HG03558 (cell line): ENCODE results near the gene CHMP5.
A peak's percentile ranks its signal among the peaks of the same experiment; 100 is the strongest.

Source experiments
- ATAC-seq: cut with Tn5 transposase; IDR thresholded peaks from one replicate; pipeline ENCODE4 v1.9.1; 2021; ENCODE audit warnings: moderate number of reproducible peaks; ENCODE audit not compliant: unreplicated experiment; ENCODE audit errors: extremely low read depth

The CHMP5 gene

GRCh38 chr9:33264473-33265177, at the start of gene CHMP5, which contains the start of gene BAG1:
Gene CHMP5 (plus strand): TSS chr9:33265049. CDS start chr9:33265079, 30 bp downstream.
Gene BAG1 (minus strand): TSS chr9:33264708.
- peak; percentile 82 for ATAC-seq

GRCh38 chr9:33220681-33221567, 43.9 kb upstream of the CHMP5 start:
- no peak for ATAC-seq

GRCh38 chr9:33221568-33221884, 43.3 kb upstream of the CHMP5 start:
- no peak for ATAC-seq

- no peak for ATAC-seq
Observed at GRCh38 chr9:33222031-33222430, 42.8 kb upstream of the CHMP5 start.

- ATAC-seq: no peak
Observed at GRCh38 chr9:33223696-33224095, 41.2 kb upstream of the CHMP5 start.

- no peak for ATAC-seq
Observed at GRCh38 chr9:33225319-33226147, 39.3 kb upstream of the CHMP5 start.

GRCh38 chr9:33227008-33227398, 37.8 kb upstream of the CHMP5 start:
- ATAC-seq: peak; percentile 39

GRCh38 chr9:33227741-33228140, 37.1 kb upstream of the CHMP5 start:
- no peak for ATAC-seq

GRCh38 chr9:33228606-33229005, 36.2 kb upstream of the CHMP5 start:
- ATAC-seq: no peak

GRCh38 chr9:33229359-33230114, 35.3 kb upstream of the CHMP5 start:
- ATAC-seq: no peak

GRCh38 chr9:33230756-33231622, 33.9 kb upstream of the CHMP5 start:
- ATAC-seq: no peak

GRCh38 chr9:33231623-33231942, 33.3 kb upstream of the CHMP5 start:
- ATAC-seq: no peak

GRCh38 chr9:33232815-33233214, 32.0 kb upstream of the CHMP5 start:
- ATAC-seq: no peak

- ATAC-seq: no peak
Observed at GRCh38 chr9:33233626-33234342, 31.1 kb upstream of the CHMP5 start.

- ATAC-seq: no peak
Observed at GRCh38 chr9:33234511-33235467, 30.1 kb upstream of the CHMP5 start.

- ATAC-seq: no peak
Observed at GRCh38 chr9:33236571-33236970, 28.3 kb upstream of the CHMP5 start.

- ATAC-seq: no peak
Observed at GRCh38 chr9:33239921-33240320, 24.9 kb upstream of the CHMP5 start, which contains the start of gene SPINK4. Gene SPINK4 (plus strand): TSS chr9:33240167. CDS start chr9:33240209, 42 bp downstream.
